OCI-LY7 (cell line): Measurements from ENCODE around the gene CILP2. TPM values are rescaled to one million over a fixed set of nuclear protein-coding genes. Genes with fewer than 3 reads are reported as not detected.

Experiments used
- Bru-seq: library from RNA; stranded (reverse); fragments of 400-500 nt; gene quantifications from one replicate; lab custom pipeline; 2021; lab: Mats Ljungman, UMichigan
- BruChase-seq, 2 experiments: library from RNA; stranded (reverse); fragments of 400-500 nt; gene quantifications; one replicate each; lab custom pipeline; 2021; lab: Mats Ljungman, UMichigan
- BruUV-seq: library from RNA; stranded (reverse); fragments of 400-500 nt; replicated peaks from 2 replicates; lab custom pipeline; 2021; lab: Mats Ljungman, UMichigan
- CTCF ChIA-PET: fragments of 300-600 bp; sonication (Branson Sonifier 250); formaldehyde crosslinking; loops from one replicate; lab custom pipeline; 2022; ENCODE audit warnings: antibody characterized with exemption; ENCODE audit not compliant: unreplicated experiment; lab: Charles Lee
- POLR2A ChIA-PET: fragments of 300-600 bp; sonication (Branson Sonifier 250); formaldehyde crosslinking; loops from one replicate; lab custom pipeline; 2022; ENCODE audit warnings: antibody characterized with exemption; lab: Charles Lee
- DNase-seq: peaks from one replicate; pipeline ENCODE4 v3.0.0-alpha.2; 2015; ENCODE audit warnings: low spot score
- H2AFZ ChIP-seq: fragments of 200-600 bp; sonication (generic), shearing (Covaris generic); 2 replicates; pipeline ENCODE4 v1.6.1; 2014; ENCODE audit warnings: mild to moderate bottlenecking, antibody characterized with exemption, low read length, moderate library complexity
- H3K27ac ChIP-seq: fragments of 200-600 bp; sonication (generic); 2 replicates; pipeline ENCODE4 v1.5.1; 2014; ENCODE audit warnings: mixed run types, low read depth, mild to moderate bottlenecking, moderate library complexity, low read length, inconsistent platforms; ENCODE audit not compliant: poor library complexity, severe bottlenecking
- H3K36me3 ChIP-seq: fragments of 200-600 bp; sonication (generic); 2 replicates; pipeline ENCODE4 v1.6.1; 2014; ENCODE audit warnings: mild to moderate bottlenecking, antibody characterized with exemption, low read length, moderate library complexity, mixed read lengths; ENCODE audit not compliant: insufficient read depth
- H3K4me1 ChIP-seq: fragments of 200-600 bp; sonication (generic); 2 replicates; pipeline ENCODE4 v1.5.1; 2014; ENCODE audit warnings: mild to moderate bottlenecking, low read length; ENCODE audit not compliant: insufficient read depth, poor library complexity, severe bottlenecking
- H3K4me2 ChIP-seq: fragments of 200-600 bp; sonication (generic); 2 replicates; pipeline ENCODE4 v1.6.1; 2014; ENCODE audit warnings: mild to moderate bottlenecking, low read length
- H3K4me3 ChIP-seq: fragments of 200-600 bp; sonication (generic); 2 replicates; pipeline ENCODE4 v1.5.1; 2014; ENCODE audit warnings: mild to moderate bottlenecking, low read depth, low read length; ENCODE audit not compliant: poor library complexity, severe bottlenecking
- H3K79me2 ChIP-seq: fragments of 200-600 bp; sonication (generic); 2 replicates; pipeline ENCODE4 v1.6.1; 2016; ENCODE audit warnings: low read depth, mild to moderate bottlenecking, low read length, moderate library complexity, mixed read lengths; ENCODE audit not compliant: insufficient read depth
- H3K9me2 ChIP-seq: fragments of 200-600 bp; sonication (generic); 2 replicates; pipeline ENCODE4 v1.6.1; 2016; ENCODE audit warnings: mild to moderate bottlenecking, low read length, mixed read lengths; ENCODE audit not compliant: insufficient read depth
- H3K9me3 ChIP-seq: fragments of 200-600 bp; sonication (generic); 2 replicates; pipeline ENCODE4 v1.6.1; 2014; ENCODE audit warnings: mild to moderate bottlenecking, mixed run types, low read length, mixed read lengths
- H4K20me1 ChIP-seq: fragments of 200-600 bp; sonication (generic); 2 replicates; pipeline ENCODE4 v1.6.1; 2014; ENCODE audit warnings: mild to moderate bottlenecking, antibody characterized with exemption, low read length, moderate library complexity, mixed read lengths; ENCODE audit not compliant: insufficient read depth
- CTCF ChIP-seq: fragments of 200-600 bp; sonication (generic); conservative IDR thresholded peaks from 2 replicates; pipeline ENCODE4 v1.5.1; 2014; ENCODE audit warnings: mild to moderate bottlenecking, antibody characterized with exemption, low read length, moderate library complexity, mixed read lengths
- EZH2phosphoT487 ChIP-seq: fragments of 200-600 bp; sonication (generic); IDR thresholded peaks from 2 replicates; pipeline ENCODE4 v1.6.1; 2018; ENCODE audit warnings: low read depth, borderline replicate concordance, mild to moderate bottlenecking, mixed run types, antibody characterized with exemption, low read length, moderate library complexity, mixed read lengths
- intact Hi-C: fragments of 100-400 bp; cut with micrococcal nuclease; formaldehyde crosslinking; loops from one replicate; pipeline ENCODE4 v1.10.0; 2022; ENCODE audit not compliant: unreplicated experiment
- long read RNA-seq: library from polyadenylated mRNA; stranded (forward); transcript quantifications from one replicate; pipeline ENCODE4 v2.0.0, GENCODE V29; 2022
- total RNA-seq, 2 experiments: library from RNA; depleted of rRNA in 1 of 2; stranded (reverse); fragments of >200 nt in 1 of 2; shearing (Covaris generic) in 1 of 2; gene quantifications; 2 replicates each; pipeline ENCODE4 v1.2.3, GENCODE V29; 2014 to 2022

CILP2 gene, protein sequence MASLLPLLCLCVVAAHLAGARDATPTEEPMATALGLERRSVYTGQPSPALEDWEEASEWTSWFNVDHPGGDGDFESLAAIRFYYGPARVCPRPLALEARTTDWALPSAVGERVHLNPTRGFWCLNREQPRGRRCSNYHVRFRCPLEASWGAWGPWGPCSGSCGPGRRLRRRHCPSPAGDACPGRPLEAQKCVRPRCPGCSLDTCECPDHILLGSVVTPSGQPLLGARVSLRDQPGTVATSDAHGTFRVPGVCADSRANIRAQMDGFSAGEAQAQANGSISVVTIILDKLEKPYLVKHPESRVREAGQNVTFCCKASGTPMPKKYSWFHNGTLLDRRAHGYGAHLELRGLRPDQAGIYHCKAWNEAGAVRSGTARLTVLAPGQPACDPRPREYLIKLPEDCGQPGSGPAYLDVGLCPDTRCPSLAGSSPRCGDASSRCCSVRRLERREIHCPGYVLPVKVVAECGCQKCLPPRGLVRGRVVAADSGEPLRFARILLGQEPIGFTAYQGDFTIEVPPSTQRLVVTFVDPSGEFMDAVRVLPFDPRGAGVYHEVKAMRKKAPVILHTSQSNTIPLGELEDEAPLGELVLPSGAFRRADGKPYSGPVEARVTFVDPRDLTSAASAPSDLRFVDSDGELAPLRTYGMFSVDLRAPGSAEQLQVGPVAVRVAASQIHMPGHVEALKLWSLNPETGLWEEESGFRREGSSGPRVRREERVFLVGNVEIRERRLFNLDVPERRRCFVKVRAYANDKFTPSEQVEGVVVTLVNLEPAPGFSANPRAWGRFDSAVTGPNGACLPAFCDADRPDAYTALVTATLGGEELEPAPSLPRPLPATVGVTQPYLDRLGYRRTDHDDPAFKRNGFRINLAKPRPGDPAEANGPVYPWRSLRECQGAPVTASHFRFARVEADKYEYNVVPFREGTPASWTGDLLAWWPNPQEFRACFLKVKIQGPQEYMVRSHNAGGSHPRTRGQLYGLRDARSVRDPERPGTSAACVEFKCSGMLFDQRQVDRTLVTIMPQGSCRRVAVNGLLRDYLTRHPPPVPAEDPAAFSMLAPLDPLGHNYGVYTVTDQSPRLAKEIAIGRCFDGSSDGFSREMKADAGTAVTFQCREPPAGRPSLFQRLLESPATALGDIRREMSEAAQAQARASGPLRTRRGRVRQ
- total RNA-seq (2014; rRNA removed; shearing (Covaris generic)) (0.19 TPM in 1 of 2 replicates, not detected in the other), total RNA-seq (2022) (0.48 and 0.51 TPM in 2 replicates), Bru-seq, nascent RNA (percentile 17 among the genes with signal in this experiment), BruChase-seq, experiment 1, labeled RNA remaining after a 6-hour chase (percentile 30 among the genes with signal in this experiment), BruChase-seq, experiment 2, labeled RNA remaining after a 2-hour chase (percentile 28 among the genes with signal in this experiment)
- long read RNA-seq, partial matches to known transcripts = 0 of 2 reads
- long read RNA-seq, other reads (novel, unspliced or antisense) = 2 of 2 reads

- Histone ChIP-seq H3K36me3 (peaks cover 6% of the 10 kb centered on the region; the same call in 1 of the 2 replicates), H3K9me3 (no peaks in the 10 kb centered on the region), H3K4me2 (peak within 1 kb of the TSS; percentile 34; the same call in 1 of the 2 replicates), H3K27ac (no peak within 1 kb of the TSS), H3K4me3 (no peak within 1 kb of the TSS), H3K9me2 (no peaks in the 10 kb centered on the region), H4K20me1 (no peaks in the 10 kb centered on the region), H3K79me2 (no peaks in the 10 kb centered on the region), H3K4me1 (peaks cover 14% of the 10 kb centered on the region), H2AFZ (no peak within 1 kb of the TSS)
- no TSS peak for BruUV-seq
- intact Hi-C loops = loop anchor here (10.0 kb wide), 1 partner anchor 207 kb away; no protein-coding TSS in a partner anchor
- peak; percentile 45 for DNase-seq
- no peak for TF ChIP-seq CTCF
- no peak for TF ChIP-seq EZH2phosphoT487
- ChIA-PET POLR2A (no interaction called here), CTCF (no interaction called here)
Observed at GRCh38 chr19:19538061-19538784, at the start of gene CILP2. Gene CILP2 (plus strand): TSS chr19:19538265. CDS start chr19:19538350, 85 bp downstream.

GRCh38 chr19:19488875-19489690 lies 49.0 kb upstream of the CILP2 start:
- ChIA-PET CTCF (interaction anchor here (1.0 kb wide), 1 partner anchor 125 kb away, joined by 4 read pairs; no protein-coding TSS in a partner anchor), POLR2A (interaction anchor here (0.6 to 2.1 kb wide), 8 partner anchors 9 to 1972 kb away, joined by 3 to 10 read pairs (median 5); partner anchors contain the start of gene GATAD2A)
- 0 out of 2 replicates have a peak, but pooled peaks cover 3% of the 10 kb centered on the region for H4K20me1 ChIP-seq
- H3K79me2 ChIP-seq = peaks cover 28% of the 10 kb centered on the region
- no peaks in the 10 kb centered on the region for H3K9me3 ChIP-seq
- no TSS peak for BruUV-seq
- no peaks in the 10 kb centered on the region for H3K9me2 ChIP-seq
- H2AFZ ChIP-seq = peak overlapping the region; percentile 27; the same call in 1 of the 2 replicates
- peak overlapping the region; percentile 64 for H3K4me2 ChIP-seq
- intact Hi-C loops = no loop called here
- H3K36me3 ChIP-seq = peaks cover 41% of the 10 kb centered on the region
- DNase-seq = peak; percentile 93
- H3K4me3 ChIP-seq = peak overlapping the region; percentile 42
- peak overlapping the region; percentile 90 for H3K27ac ChIP-seq
- TF ChIP-seq EZH2phosphoT487 (no peak), CTCF (no peak)
- peaks cover 33% of the 10 kb centered on the region for H3K4me1 ChIP-seq
